CD4-positive, alpha-beta T cell treated with Interleukin-17A for 1 hour (primary cell): ENCODE data around the gene CDK10.
A peak's percentile ranks its signal among the peaks of the same experiment; 100 is the strongest.
"Not testable (repeated sequence)": the region's sequence is repeated elsewhere in the genome, so short reads cannot be mapped to it uniquely, and the experiment has no call there.

Source experiments
- DNase-seq: peaks from one replicate; pipeline ENCODE4 v3.0.0-alpha.2; 2020

Gene CDK10

DNA sequence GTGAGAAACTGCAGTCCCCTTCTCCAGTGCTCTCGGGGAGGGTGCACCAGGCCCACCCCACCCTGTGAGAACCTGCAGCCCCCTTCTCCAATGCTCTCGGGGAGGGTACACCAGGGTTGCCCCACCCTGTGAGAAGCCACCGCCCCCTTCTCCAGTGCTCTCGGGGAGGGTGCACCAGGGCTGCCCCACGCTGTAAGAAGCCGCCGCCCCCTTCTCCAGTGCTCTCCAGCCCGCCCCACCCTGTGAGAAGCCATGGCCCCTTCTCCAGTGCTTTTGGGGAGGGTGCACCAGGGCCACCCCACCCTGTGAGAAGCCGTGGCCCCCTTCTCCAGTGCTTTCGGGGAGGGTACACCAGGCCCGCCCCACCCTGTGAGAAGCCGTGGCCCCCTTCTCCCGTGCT lies 16.7 kb upstream of the CDK10 start:
- no peak for DNase-seq

DNA sequence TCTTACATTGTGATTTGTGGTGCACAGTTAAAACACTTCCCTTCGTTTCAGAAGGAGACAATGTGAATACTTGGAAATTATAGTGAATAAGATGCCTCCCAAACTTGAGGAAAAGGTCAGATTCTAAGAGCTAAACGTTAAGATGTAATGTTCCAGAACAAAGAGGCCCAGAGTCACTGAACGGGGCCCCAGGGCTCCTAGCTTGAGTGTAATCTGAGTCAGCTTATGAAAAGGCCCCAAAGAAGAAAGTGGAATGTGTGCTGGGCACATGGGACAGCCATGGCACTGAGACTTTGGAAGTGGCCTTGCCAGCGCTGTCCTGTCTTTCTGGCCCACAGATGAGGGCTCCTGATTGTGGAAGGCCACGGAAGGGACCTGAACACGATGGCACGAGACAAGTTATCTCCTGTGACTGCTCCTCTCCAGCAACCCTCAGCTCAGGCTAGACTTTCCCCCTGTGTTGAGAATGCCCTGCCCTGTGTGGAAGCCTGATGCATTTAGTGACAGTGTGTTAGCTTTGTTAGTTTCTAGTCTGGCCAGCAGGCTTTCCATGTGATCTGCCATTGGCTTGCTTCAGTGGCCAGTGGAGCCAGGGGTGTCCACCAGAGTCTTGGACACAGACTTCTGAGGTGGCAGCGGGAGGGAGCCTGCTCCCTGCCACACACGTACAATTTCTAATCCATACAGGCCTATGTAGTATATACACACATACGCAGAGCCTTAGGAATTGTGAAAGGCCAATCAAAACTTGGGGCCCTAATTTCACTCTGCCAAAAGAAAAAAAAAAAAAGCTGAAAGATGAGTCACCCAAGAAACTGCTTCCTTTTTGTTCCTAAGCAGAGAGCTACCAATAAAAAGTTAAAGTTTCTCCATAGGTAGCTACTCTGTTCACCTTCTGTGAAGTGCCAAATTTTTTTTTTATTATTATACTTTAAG lies 15.7 kb upstream of the CDK10 start:
- DNase-seq, result no peak

- not testable (repeated sequence) for DNase-seq
Measured at GRCh38 chr16:89671565-89671964, 14.9 kb upstream of the CDK10 start.

DNA sequence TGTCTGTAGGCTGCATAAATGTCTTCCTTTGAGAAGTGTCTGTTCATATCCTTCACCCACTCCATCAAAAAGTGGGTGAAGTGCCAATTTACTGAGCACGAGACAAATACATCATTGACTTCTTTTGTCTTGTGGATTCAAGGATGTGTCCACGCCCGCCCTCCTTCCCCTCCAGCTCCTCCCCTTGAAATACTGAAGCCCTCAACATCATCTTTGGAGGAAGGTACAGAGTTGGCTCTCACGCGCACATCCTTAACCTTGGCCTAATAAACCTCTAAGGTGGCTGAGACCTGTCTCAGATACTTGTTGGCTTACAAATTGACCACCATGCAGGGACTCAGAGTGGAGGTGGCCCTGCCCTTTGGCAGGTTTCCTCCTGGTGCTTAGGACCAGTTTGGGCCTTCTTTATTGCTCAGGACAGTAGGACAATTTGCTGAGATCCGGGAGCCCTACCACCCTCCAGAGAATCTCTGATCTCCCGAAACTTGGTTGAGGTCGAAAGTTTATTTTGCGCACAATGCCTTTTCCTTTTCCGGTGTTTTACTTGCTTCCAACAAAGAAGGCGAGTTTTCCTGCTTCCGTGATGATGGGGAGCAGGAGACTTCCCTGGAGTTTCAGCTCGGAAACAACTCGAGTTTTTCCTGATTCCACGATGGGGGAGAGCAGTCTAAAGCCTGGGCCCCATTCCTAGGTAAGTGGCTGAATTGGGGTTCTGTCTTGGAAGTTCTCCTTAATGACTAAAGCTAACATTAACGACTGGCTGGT lies 14.1 kb upstream of the CDK10 start:
- no peak for DNase-seq

DNA sequence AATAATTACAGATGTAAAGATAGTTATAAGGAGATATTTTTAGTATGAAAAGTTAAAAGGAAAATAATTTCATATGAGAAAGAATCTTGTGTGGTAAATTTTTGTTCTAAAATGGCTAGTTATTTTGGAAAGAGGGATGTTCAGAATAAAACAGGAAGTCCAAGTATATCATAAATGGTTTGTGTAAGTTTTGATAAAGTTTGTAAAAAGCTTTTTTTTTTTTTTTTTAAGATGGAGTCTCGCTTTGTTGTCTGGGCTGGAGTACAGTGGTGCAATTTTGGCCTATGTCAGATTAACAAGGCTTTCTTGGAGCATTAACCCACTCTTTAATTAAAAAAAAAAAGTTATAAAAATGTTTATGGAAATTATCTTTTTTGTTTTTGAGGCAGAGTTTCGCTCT lies 8.2 kb upstream of the CDK10 start:
- no peak for DNase-seq

DNA sequence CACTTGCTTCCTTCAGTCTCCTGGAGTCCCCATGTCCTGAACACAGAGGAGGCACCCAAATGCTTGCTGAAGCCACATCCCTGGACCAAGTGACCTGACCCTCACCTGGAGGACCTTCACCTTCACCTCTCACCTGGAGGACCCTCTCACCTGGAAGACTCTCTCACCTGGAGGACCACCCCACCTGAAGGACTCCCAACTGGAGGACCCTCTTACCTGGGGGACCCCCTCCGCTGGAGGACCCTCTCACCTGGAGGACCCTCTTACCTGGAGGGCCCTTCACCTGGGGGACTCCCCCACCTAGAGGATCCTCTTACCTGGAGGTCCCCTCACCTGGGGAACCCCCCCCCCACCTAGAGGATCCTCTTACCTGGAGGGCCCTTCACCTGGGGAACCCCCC lies 573 bp upstream of the CDK10 start:
- DNase-seq, result no peak

- DNase-seq, result peak; percentile 21
Measured at GRCh38 chr16:89687092-89687940, 827 bp downstream of the CDK10 start.

DNA sequence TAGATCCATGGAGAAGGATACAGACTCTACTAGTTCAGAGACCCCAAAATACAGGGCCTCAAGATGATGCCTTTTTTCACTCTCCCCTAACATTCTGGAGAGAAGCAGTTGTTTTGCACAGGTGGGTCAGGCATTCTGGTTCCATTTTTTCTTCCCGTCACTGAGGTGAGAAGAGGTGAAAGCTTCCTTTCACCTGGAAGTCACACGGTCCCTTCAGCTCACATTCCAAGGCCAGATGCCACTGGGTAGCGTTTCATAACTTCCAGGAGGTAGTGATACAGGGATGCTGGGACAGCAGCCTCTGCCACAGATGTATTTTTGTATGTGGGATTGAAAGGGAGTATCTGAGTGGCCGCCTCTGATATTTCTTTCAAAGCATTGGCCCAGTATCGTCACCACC lies 1.9 kb downstream of the CDK10 start:
- no peak for DNase-seq

GRCh38 chr16:89689142-89689541 lies 2.7 kb downstream of the CDK10 start:
- DNase-seq, result no peak

- DNase-seq, result not testable (repeated sequence)
Measured at GRCh38 chr16:89689621-89690020, 3.1 kb downstream of the CDK10 start.

- DNase-seq, result no peak
Measured at GRCh38 chr16:89690392-89690901, 4.0 kb downstream of the CDK10 start.

DNA sequence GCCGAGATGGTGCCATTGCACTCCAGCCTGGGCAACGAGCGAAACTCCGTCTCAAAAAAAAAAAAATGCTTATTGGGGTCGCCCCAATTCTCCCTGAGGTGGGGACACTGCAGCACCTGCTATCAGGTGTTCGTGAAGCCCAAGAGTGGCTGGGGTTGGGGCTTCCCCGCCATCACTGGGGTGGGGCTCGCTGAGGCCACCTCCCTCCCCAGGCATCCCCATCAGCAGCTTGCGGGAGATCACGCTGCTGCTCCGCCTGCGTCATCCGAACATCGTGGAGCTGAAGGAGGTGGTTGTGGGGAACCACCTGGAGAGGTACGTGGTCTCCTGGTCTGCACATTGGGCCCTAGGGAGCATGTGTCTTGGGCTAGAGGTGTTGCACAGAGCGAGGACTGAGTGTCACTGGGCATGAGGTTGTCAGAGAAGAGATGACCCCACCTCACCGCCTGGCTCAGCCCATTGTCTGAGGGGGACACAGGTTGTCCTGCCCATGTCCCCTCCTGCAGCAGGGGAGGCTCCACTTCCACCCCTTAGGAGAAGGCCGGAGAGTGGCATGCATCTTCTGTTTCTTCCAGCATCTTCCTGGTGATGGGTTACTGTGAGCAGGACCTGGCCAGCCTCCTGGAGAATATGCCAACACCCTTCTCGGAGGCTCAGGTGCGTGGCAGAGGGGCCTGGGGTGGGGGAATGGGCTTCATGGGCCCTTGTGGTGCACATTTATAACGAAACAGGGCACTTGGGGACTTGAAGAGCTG lies 4.9 kb downstream of the CDK10 start:
- DNase-seq, result no peak

GRCh38 chr16:89691986-89692569 lies 5.6 kb downstream of the CDK10 start:
- no peak for DNase-seq

GRCh38 chr16:89693289-89693731 lies 6.8 kb downstream of the CDK10 start:
- DNase-seq, result no peak

GRCh38 chr16:89693931-89694783 lies 7.7 kb downstream of the CDK10 start:
- no peak for DNase-seq

DNA sequence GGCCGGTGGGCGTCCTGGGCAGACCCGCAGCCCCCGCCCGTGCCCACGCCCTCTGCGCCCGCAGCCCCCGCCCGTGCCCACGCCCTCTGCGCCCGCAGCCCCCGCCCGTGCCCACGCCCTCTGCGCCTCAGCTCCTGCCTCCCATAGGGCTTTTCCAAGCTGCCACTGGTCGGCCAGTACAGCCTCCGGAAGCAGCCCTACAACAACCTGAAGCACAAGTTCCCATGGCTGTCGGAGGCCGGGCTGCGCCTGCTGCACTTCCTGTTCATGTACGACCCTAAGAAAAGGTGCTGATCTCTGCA lies 8.2 kb downstream of the CDK10 start:
- DNase-seq, result not testable (repeated sequence)

GRCh38 chr16:89695086-89695874 lies 8.8 kb downstream of the CDK10 start:
- no peak for DNase-seq

DNA sequence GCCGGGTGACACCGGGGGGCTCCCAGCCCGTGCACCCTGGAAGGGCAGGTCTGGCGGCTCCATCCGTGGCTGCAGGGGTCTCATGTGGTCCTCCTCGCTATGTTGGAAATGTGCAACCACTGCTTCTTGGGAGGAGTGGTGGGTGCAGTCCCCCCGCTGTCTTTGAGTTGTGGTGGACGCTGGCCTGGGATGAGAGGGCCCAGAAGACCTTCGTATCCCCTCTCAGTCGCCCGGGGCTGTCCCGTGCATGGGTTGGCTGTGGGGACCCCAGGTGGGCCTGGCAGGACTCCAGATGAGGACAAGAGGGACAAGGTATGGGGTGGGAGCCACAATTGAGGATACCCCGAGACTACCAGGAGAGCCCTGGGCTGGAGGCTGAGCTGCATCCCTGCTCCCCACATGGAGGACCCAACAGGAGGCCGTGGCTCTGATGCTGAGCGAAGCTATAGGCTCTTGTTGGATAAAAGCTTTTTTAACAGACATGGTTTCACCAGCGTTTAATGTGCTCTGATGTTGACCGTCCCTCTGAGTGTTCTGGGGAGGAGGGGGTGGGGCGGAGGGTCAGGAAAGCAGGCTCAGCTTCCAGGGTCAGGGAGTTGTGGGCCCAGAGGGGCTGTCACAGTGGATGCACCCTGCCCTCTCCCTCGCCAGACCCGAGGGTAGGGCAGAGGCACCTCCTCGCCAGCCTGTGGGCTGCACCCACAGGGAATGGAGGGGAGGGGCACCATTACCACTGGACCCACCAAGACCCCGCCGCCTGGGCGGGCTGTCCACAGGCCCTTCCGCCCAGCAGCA lies 9.6 kb downstream of the CDK10 start:
- DNase-seq, result no peak

GRCh38 chr16:89696670-89697128 lies 10.2 kb downstream of the CDK10 start:
- peak; percentile 64 for DNase-seq
